H9 (cell line): ENCODE results near the gene RGS6. TPM values are rescaled to one million over a fixed set of nuclear protein-coding genes. Genes with fewer than 3 reads are reported as not detected.
A peak's percentile ranks its signal among the peaks of the same experiment; 100 is the strongest.

ENCODE experiments used
- DNase-seq: peaks from one replicate; pipeline ENCODE4 v3.0.0-alpha.2; 2017
- H2AFZ ChIP-seq: one replicate; pipeline ENCODE4 v1.6.1; 2013; ENCODE audit warnings: mild to moderate bottlenecking, low read length, control low read depth, moderate library complexity
- H2AK5ac ChIP-seq: 2 replicates; pipeline ENCODE4 v1.6.1; 2013; ENCODE audit warnings: low read length, control low read depth, mixed read lengths; ENCODE audit not compliant: insufficient read length
- H2BK120ac ChIP-seq: one replicate; pipeline ENCODE4 v1.6.1; 2013; ENCODE audit warnings: low read depth, mild to moderate bottlenecking, low read length, control low read depth, inconsistent platforms; ENCODE audit not compliant: poor library complexity, severe bottlenecking
- H2BK12ac ChIP-seq: 2 replicates; pipeline ENCODE4 v1.6.1; 2013; ENCODE audit warnings: low read length, control low read depth, mixed read lengths, low read depth; ENCODE audit not compliant: insufficient read length
- H2BK15ac ChIP-seq: 2 replicates; pipeline ENCODE4 v1.6.1; 2013; ENCODE audit warnings: low read depth, low read length, control low read depth
- H2BK20ac ChIP-seq: one replicate; pipeline ENCODE4 v1.6.1; 2013; ENCODE audit warnings: low read depth, mild to moderate bottlenecking, low read length, control low read depth, inconsistent platforms; ENCODE audit not compliant: poor library complexity, severe bottlenecking
- H2BK5ac ChIP-seq: 2 replicates; pipeline ENCODE4 v1.6.1; 2013; ENCODE audit warnings: low read length, control low read depth, mixed read lengths; ENCODE audit not compliant: insufficient read length
- H3K14ac ChIP-seq: 2 replicates; pipeline ENCODE4 v1.6.1; 2013; ENCODE audit warnings: low read length, control low read depth; ENCODE audit not compliant: insufficient read depth
- H3K18ac ChIP-seq: 2 replicates; pipeline ENCODE4 v1.6.1; 2013; ENCODE audit warnings: low read depth, mild to moderate bottlenecking, mixed read lengths, low read length, control low read depth; ENCODE audit not compliant: insufficient read length
- H3K23ac ChIP-seq: 2 replicates; pipeline ENCODE4 v1.6.1; 2013; ENCODE audit warnings: low read length, control low read depth, mixed read lengths, low read depth; ENCODE audit not compliant: insufficient read length
- H3K23me2 ChIP-seq: 2 replicates; pipeline ENCODE4 v1.6.1; 2013; ENCODE audit warnings: low read depth, mild to moderate bottlenecking, mixed read lengths, low read length, control low read depth; ENCODE audit not compliant: insufficient read length, poor library complexity, severe bottlenecking
- H3K27ac ChIP-seq: 2 replicates; pipeline ENCODE4 v1.5.1; 2013; ENCODE audit warnings: low read length, control low read depth, mixed read lengths, low read depth; ENCODE audit not compliant: insufficient read length
- H3K27me3 ChIP-seq: 2 replicates; pipeline ENCODE4 v1.6.1; 2013; ENCODE audit warnings: low read length, control low read depth, inconsistent platforms; ENCODE audit not compliant: insufficient read depth
- H3K4ac ChIP-seq: 2 replicates; pipeline ENCODE4 v1.6.1; 2013; ENCODE audit warnings: low read depth, mild to moderate bottlenecking, control low read depth, inconsistent platforms, low read length, moderate library complexity
- H3K4me1 ChIP-seq: 2 replicates; pipeline ENCODE4 v1.6.1; 2013; ENCODE audit warnings: low read length, control low read depth, inconsistent platforms; ENCODE audit not compliant: insufficient read depth
- H3K4me2 ChIP-seq: 2 replicates; pipeline ENCODE4 v1.6.1; 2013; ENCODE audit warnings: low read length, control low read depth, mixed read lengths; ENCODE audit not compliant: insufficient read length, insufficient read depth
- H3K56ac ChIP-seq: 2 replicates; pipeline ENCODE4 v1.6.1; 2013; ENCODE audit warnings: low read depth, mild to moderate bottlenecking, mixed read lengths, low read length, control low read depth; ENCODE audit not compliant: insufficient read length
- H3K79me1 ChIP-seq: 2 replicates; pipeline ENCODE4 v1.6.1; 2013; ENCODE audit warnings: low read depth, mild to moderate bottlenecking, moderate library complexity, low read length, control low read depth, inconsistent platforms; ENCODE audit not compliant: insufficient read depth, poor library complexity, severe bottlenecking
- H3K79me2 ChIP-seq: 2 replicates; pipeline ENCODE4 v1.6.1; 2013; ENCODE audit warnings: low read length, control low read depth, inconsistent platforms; ENCODE audit not compliant: insufficient read depth
- H3K9ac ChIP-seq: 2 replicates; pipeline ENCODE4 v1.6.1; 2013; ENCODE audit warnings: low read length, control low read depth, mixed read lengths; ENCODE audit not compliant: insufficient read length; ENCODE audit errors: extremely low read depth
- H3K9me3 ChIP-seq: one replicate; pipeline ENCODE4 v1.6.1; 2013; ENCODE audit warnings: low read depth, low read length, inconsistent platforms; ENCODE audit not compliant: control insufficient read depth
- H3T11ph ChIP-seq: one replicate; pipeline ENCODE4 v1.6.1; 2013; ENCODE audit warnings: mild to moderate bottlenecking, low read length, control low read depth, inconsistent platforms
- H4K20me1 ChIP-seq: one replicate; pipeline ENCODE4 v1.6.1; 2013; ENCODE audit not compliant: control insufficient read depth, insufficient read length, insufficient read depth
- H4K5ac ChIP-seq: 2 replicates; pipeline ENCODE4 v1.6.1; 2013; ENCODE audit warnings: low read depth, mild to moderate bottlenecking, mixed read lengths, low read length, control low read depth; ENCODE audit not compliant: insufficient read length
- H4K8ac ChIP-seq: replicated peaks from 2 replicates; pipeline ENCODE4 v1.6.1; 2013; ENCODE audit warnings: low read length, control low read depth, mixed read lengths, low read depth; ENCODE audit not compliant: insufficient read length
- H4K91ac ChIP-seq: 2 replicates; pipeline ENCODE4 v1.6.1; 2013; ENCODE audit warnings: low read depth, mild to moderate bottlenecking, moderate library complexity, mixed read lengths, low read length, control low read depth; ENCODE audit not compliant: insufficient read length
- H3K27ac Mint-ChIP-seq, 3 experiments: 2 replicates in 2 of 3; 3 replicates in 1 of 3; pipeline ENCODE4 v1.8.0; 2020 to 2021; ENCODE audit warnings: mixed read lengths in 3 of 3, mild to moderate bottlenecking in 1 of 3, moderate library complexity in 1 of 3
- H3K27me3 Mint-ChIP-seq: 2 replicates; pipeline ENCODE4 v1.8.0; 2021; ENCODE audit warnings: low read depth, mild to moderate bottlenecking, moderate library complexity, mixed read lengths
- H3K36me3 Mint-ChIP-seq, 3 experiments: 2 replicates in 2 of 3; 3 replicates in 1 of 3; pipeline ENCODE4 v1.8.0; 2020 to 2021; ENCODE audit warnings: low read depth in 3 of 3, mixed read lengths in 3 of 3; ENCODE audit not compliant: insufficient read depth in 1 of 3
- H3K4me1 Mint-ChIP-seq, 2 experiments: 2 replicates each; pipeline ENCODE4 v1.8.0; 2020; ENCODE audit warnings: mixed read lengths in 2 of 2
- H3K4me3 Mint-ChIP-seq, 2 experiments: 2 replicates in 1 of 2; 3 replicates in 1 of 2; pipeline ENCODE4 v1.8.0; 2020 to 2021; ENCODE audit warnings: mild to moderate bottlenecking in 2 of 2, mixed read lengths in 2 of 2, moderate library complexity in 1 of 2
- H3K9me3 Mint-ChIP-seq, 2 experiments: 2 replicates in 1 of 2; 3 replicates in 1 of 2; pipeline ENCODE4 v1.8.0; 2020; ENCODE audit warnings: mild to moderate bottlenecking in 2 of 2, mixed read lengths in 2 of 2, moderate library complexity in 1 of 2
- WGBS: extraction: QIAGEN DNeasy Blood & Tissue Kit; methylation state at CpG from one replicate; pipeline ENCODE4 v1.1.7; 2013; ENCODE audit warnings: missing lambda C conversion rate, low lambda C conversion rate, mixed read lengths; ENCODE audit not compliant: insufficient read length; ENCODE audit errors: extremely low coverage; 5-methylcytosine and 5-hydroxymethylcytosine counted together
- total RNA-seq: library from RNA; stranded (reverse); gene quantifications from 2 replicates; pipeline ENCODE4 v1.2.1, GENCODE V29; 2021
- TF ChIP-seq, protein P1 (sequence below): fragments of 200-600 bp; sonication (generic); conservative IDR thresholded peaks from 3 replicates; pipeline ENCODE4 v1.8.0; 2021; ENCODE audit warnings: antibody characterized with exemption, mild to moderate bottlenecking

RGS6 gene
- total RNA-seq, 1 experiment from 2014 or later: 3.0 TPM

DNA sequence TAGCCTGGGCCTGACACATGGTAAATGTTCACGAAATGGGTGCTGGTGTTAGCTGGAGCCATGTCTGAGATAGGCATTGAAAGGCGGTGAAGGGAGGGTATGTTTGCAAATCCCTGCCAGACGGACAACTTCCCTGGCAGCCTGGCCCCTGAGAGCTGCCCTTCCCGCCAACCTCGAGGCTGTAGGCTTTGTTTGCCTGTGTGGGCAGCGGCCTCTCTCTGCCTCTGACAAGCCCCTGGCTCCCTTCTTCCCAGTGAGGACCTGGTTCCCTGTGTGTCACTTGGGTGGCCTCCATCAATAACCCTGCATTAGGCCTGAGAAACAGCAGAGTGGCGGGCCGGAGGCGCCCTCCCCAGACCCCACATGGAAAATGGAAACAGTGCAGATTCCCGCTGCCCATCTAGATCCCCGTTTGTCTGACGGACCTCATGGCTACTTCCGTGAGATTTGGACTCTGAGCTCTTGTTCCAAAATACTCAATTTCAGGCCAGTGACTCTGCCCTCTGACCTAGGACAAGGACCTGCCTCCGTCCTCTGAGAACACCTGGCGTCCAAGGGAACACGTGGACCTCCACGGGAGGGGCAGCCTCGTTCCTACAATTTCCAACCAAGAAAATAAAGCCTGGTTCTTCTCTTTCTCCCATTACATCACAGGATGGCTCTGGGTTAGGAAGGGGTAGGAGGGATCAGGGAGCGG, 636.2 kb downstream of the RGS6 start:
- Histone ChIP-seq H4K5ac (no peak overlapping the region), H2AK5ac (no peak overlapping the region), H3K9ac (no peak overlapping the region), H3K23ac (no peak overlapping the region), H3K56ac (no peak overlapping the region), H3K79me2 (no peaks in the 10 kb centered on the region), H3K79me1 (no peaks in the 10 kb centered on the region), H3K4me2 (no peak overlapping the region), H2AFZ (no peak overlapping the region), H4K20me1 (no peaks in the 10 kb centered on the region), H2BK5ac (no peak overlapping the region), H4K8ac (no peak overlapping the region), H2BK15ac (no peak overlapping the region), H3K4ac (no peak overlapping the region), H2BK20ac (no peak overlapping the region), H3K9me3 (no peaks in the 10 kb centered on the region), H2BK12ac (no peak overlapping the region), H3K18ac (no peak overlapping the region), H3K14ac (no peak overlapping the region), H3K27me3 (no peaks in the 10 kb centered on the region), H4K91ac (no peak overlapping the region), H3K4me1 (no peaks in the 10 kb centered on the region), H3K23me2 (no peaks in the 10 kb centered on the region), H3K27ac (no peak overlapping the region), H3T11ph (no peak overlapping the region), H2BK120ac (no peak overlapping the region)
- peak overlapping the region in 1 of 3 experiments; percentile 31; a peak in 2 of 7 replicates for H3K27ac Mint-ChIP-seq
- DNase-seq: no peak
- H3K4me1 Mint-ChIP-seq: peaks cover 0 to 2% of the 10 kb centered on the region in 2 experiments; a peak in 1 of 4 replicates
- no CpG with 5 or more reads among the region's 19 CpGs for WGBS
- H3K36me3 Mint-ChIP-seq: no peaks in the 10 kb centered on the region
- peaks cover 6% of the 10 kb centered on the region for H3K27me3 Mint-ChIP-seq
- H3K4me3 Mint-ChIP-seq: no peak overlapping the region
- TF ChIP-seq, protein P1, sequence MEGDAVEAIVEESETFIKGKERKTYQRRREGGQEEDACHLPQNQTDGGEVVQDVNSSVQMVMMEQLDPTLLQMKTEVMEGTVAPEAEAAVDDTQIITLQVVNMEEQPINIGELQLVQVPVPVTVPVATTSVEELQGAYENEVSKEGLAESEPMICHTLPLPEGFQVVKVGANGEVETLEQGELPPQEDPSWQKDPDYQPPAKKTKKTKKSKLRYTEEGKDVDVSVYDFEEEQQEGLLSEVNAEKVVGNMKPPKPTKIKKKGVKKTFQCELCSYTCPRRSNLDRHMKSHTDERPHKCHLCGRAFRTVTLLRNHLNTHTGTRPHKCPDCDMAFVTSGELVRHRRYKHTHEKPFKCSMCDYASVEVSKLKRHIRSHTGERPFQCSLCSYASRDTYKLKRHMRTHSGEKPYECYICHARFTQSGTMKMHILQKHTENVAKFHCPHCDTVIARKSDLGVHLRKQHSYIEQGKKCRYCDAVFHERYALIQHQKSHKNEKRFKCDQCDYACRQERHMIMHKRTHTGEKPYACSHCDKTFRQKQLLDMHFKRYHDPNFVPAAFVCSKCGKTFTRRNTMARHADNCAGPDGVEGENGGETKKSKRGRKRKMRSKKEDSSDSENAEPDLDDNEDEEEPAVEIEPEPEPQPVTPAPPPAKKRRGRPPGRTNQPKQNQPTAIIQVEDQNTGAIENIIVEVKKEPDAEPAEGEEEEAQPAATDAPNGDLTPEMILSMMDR: no peak
- no peaks in the 10 kb centered on the region; a peak in 1 of 5 replicates for H3K9me3 Mint-ChIP-seq
